Measurements from ENCODE around the gene MUL1. TPM values are rescaled to one million over a fixed set of nuclear protein-coding genes. Genes with fewer than 3 reads are reported as not detected.

The MUL1 gene
- total RNA-seq, 2 donors from 2014 or later = 15.6 to 19.8 TPM

- DNase-seq = no peak
- Histone ChIP-seq H3K4me1 (ENCODE audit: control insufficient read depth, insufficient read depth, low read length) (peaks cover 6% of the 10 kb centered on the region), H3K4me3 (ENCODE audit: low read length) (no peak overlapping the region), H3K27ac (ENCODE audit: low read depth, low read length) (no peak overlapping the region), H3K36me3 (ENCODE audit: control insufficient read depth, insufficient read depth, low read length) (no peaks in the 10 kb centered on the region), H3K9ac (ENCODE audit: extremely low read depth, low read length, poor library complexity, severe bottlenecking) (no peak overlapping the region), H3K27me3 (ENCODE audit: control insufficient read depth, insufficient read depth, low read length, poor library complexity, severe bottlenecking) (peaks cover 72% of the 10 kb centered on the region), H3K9me3 (ENCODE audit: control insufficient read depth, low read length) (no peaks in the 10 kb centered on the region)
- Mint-ChIP-seq H3K4me3 (no peak overlapping the region), H3K4me1 (no peaks in the 10 kb centered on the region), H3K36me3 (ENCODE audit: low read depth) (no peaks in the 10 kb centered on the region), H3K9me3 (no peaks in the 10 kb centered on the region), H3K27me3 (ENCODE audit: insufficient read depth) (peaks cover 70% of the 10 kb centered on the region), H3K27ac (no peak overlapping the region)
- TF ChIP-seq CTCF (conservative IDR thresholded peaks at IDR 0.05) = no peak
- WGBS, 2 experiments (ENCODE audit: insufficient coverage in 1 of 2, insufficient read length in 1 of 2) = 54 to 58% methylated on average over 2 of the region's 2 CpGs
Observed at GRCh38 chr1:20538227-20538626, 30.3 kb upstream of the MUL1 start.

- no peak overlapping the region for H3K4me3 ChIP-seq (ENCODE audit: low read length)
- no peak overlapping the region for H3K9ac ChIP-seq (ENCODE audit: extremely low read depth, low read length, poor library complexity, severe bottlenecking)
- Mint-ChIP-seq H3K4me3 (no peak overlapping the region), H3K4me1 (no peaks in the 10 kb centered on the region), H3K36me3 (ENCODE audit: low read depth) (no peaks in the 10 kb centered on the region), H3K27ac (no peak overlapping the region), H3K27me3 (ENCODE audit: insufficient read depth) (peaks cover 60% of the 10 kb centered on the region), H3K9me3 (no peaks in the 10 kb centered on the region)
- no peak for TF ChIP-seq CTCF (conservative IDR thresholded peaks at IDR 0.05)
- H3K36me3 ChIP-seq (ENCODE audit: control insufficient read depth, insufficient read depth, low read length) = no peaks in the 10 kb centered on the region
- H3K27me3 ChIP-seq (ENCODE audit: control insufficient read depth, insufficient read depth, low read length, poor library complexity, severe bottlenecking) = peaks cover 65% of the 10 kb centered on the region
- WGBS, 2 experiments (ENCODE audit: insufficient coverage in 1 of 2, insufficient read length in 1 of 2) = 78 to 82% methylated on average over 10 to 12 of the region's 12 CpGs
- H3K27ac ChIP-seq (ENCODE audit: low read depth, low read length) = no peak overlapping the region
- H3K9me3 ChIP-seq (ENCODE audit: control insufficient read depth, low read length) = no peaks in the 10 kb centered on the region
- DNase-seq = no peak
- H3K4me1 ChIP-seq (ENCODE audit: control insufficient read depth, insufficient read depth, low read length) = peaks cover 6% of the 10 kb centered on the region
Observed at GRCh38 chr1:20534659-20535417, 26.9 kb upstream of the MUL1 start.

- Mint-ChIP-seq H3K27me3 (ENCODE audit: insufficient read depth) (peaks cover 64% of the 10 kb centered on the region), H3K4me1 (no peaks in the 10 kb centered on the region), H3K4me3 (no peak overlapping the region), H3K9me3 (no peaks in the 10 kb centered on the region), H3K27ac (no peak overlapping the region), H3K36me3 (ENCODE audit: low read depth) (no peaks in the 10 kb centered on the region)
- no peaks in the 10 kb centered on the region for H3K36me3 ChIP-seq (ENCODE audit: control insufficient read depth, insufficient read depth, low read length)
- no peak overlapping the region for H3K9ac ChIP-seq (ENCODE audit: extremely low read depth, low read length, poor library complexity, severe bottlenecking)
- peaks cover 68% of the 10 kb centered on the region for H3K27me3 ChIP-seq (ENCODE audit: control insufficient read depth, insufficient read depth, low read length, poor library complexity, severe bottlenecking)
- peaks cover 5% of the 10 kb centered on the region for H3K4me1 ChIP-seq (ENCODE audit: control insufficient read depth, insufficient read depth, low read length)
- DNase-seq = no peak
- 88 to 89% methylated on average over 3 to 4 of the region's 4 CpGs for WGBS, 2 experiments (ENCODE audit: insufficient coverage in 1 of 2, insufficient read length in 1 of 2)
- H3K9me3 ChIP-seq (ENCODE audit: control insufficient read depth, low read length) = no peaks in the 10 kb centered on the region
- no peak overlapping the region for H3K27ac ChIP-seq (ENCODE audit: low read depth, low read length)
- TF ChIP-seq CTCF (conservative IDR thresholded peaks at IDR 0.05) = no peak
- no peak overlapping the region for H3K4me3 ChIP-seq (ENCODE audit: low read length)
Observed at GRCh38 chr1:20533635-20534034, 25.7 kb upstream of the MUL1 start.
